ENCODE measurements around the gene RAB40C. TPM values are rescaled to one million over a fixed set of nuclear protein-coding genes. Genes with fewer than 3 reads are reported as not detected.

Gene RAB40C
- total and polyA plus RNA-seq, 2 experiments from 2014 or later = 30.2 to 32.7 TPM

GRCh38 chr16:549544-550263 is 40.2 kb upstream of the RAB40C start:
- no peaks in the 10 kb centered on the region for H3K4me1 ChIP-seq (ENCODE audit: insufficient read depth)
- H3K9me3 ChIP-seq (ENCODE audit: low read depth) = no peaks in the 10 kb centered on the region
- no peaks in the 10 kb centered on the region for H3K36me3 ChIP-seq (replicated peaks; ENCODE audit: insufficient read depth, low read depth)

DNA sequence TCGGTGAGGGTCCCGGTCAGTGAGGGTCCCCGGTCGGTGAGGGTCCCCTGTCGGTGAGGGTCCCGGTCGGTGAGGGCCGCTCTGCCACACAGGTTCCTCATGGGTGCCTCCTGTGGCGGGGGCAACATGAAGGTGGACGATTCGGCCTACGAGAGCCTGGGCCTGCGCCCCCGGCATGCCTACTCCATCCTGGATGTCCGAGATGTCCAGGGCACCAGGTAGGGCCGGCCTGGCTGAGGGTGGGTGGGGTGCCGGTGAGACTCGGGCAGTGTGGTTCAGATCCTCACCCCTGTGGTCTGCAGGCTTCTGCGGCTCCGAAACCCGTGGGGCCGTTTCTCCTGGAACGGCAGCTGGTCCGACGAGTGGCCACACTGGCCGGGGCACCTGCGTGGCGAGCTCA is 38.7 kb upstream of the RAB40C start:
- H3K36me3 ChIP-seq (replicated peaks; ENCODE audit: insufficient read depth, low read depth) = no peaks in the 10 kb centered on the region
- no peak overlapping the region for H3K4me2 ChIP-seq
- 100% methylated on average over 10 of the region's 28 CpGs for WGBS (ENCODE audit: low lambda C conversion rate, missing lambda C conversion rate)

More at GRCh38 chr16:549544-550263, 40.2 kb upstream of the RAB40C start:
- no peak for DNase-seq (ENCODE audit: low spot score)
- TF ChIP-seq EZH2phosphoT487 (IDR thresholded peaks at IDR 0.05; ENCODE audit: low read depth, severe bottlenecking, unreplicated experiment) = no peak
- TF ChIP-seq EZH2 (IDR thresholded peaks at IDR 0.05; ENCODE audit: borderline replicate concordance) = no peak
- TF ChIP-seq, protein P1, sequence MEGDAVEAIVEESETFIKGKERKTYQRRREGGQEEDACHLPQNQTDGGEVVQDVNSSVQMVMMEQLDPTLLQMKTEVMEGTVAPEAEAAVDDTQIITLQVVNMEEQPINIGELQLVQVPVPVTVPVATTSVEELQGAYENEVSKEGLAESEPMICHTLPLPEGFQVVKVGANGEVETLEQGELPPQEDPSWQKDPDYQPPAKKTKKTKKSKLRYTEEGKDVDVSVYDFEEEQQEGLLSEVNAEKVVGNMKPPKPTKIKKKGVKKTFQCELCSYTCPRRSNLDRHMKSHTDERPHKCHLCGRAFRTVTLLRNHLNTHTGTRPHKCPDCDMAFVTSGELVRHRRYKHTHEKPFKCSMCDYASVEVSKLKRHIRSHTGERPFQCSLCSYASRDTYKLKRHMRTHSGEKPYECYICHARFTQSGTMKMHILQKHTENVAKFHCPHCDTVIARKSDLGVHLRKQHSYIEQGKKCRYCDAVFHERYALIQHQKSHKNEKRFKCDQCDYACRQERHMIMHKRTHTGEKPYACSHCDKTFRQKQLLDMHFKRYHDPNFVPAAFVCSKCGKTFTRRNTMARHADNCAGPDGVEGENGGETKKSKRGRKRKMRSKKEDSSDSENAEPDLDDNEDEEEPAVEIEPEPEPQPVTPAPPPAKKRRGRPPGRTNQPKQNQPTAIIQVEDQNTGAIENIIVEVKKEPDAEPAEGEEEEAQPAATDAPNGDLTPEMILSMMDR (IDR thresholded peaks at IDR 0.05; ENCODE audit: poor library complexity) = no peak
- Histone ChIP-seq H4K20me1 (ENCODE audit: insufficient read depth, poor library complexity, severe bottlenecking) (peaks cover 5% of the 10 kb centered on the region), H3K27me3 (no peaks in the 10 kb centered on the region), H2AFZ (no peak overlapping the region), H3K79me2 (peaks cover 9% of the 10 kb centered on the region), H3K4me3 (no peak overlapping the region), H3K4me2 (no peak overlapping the region), H3K9me2 (replicated peaks; ENCODE audit: insufficient read depth) (no peaks in the 10 kb centered on the region), H3K27ac (no peak overlapping the region)
- 97% methylated on average over 36 of the region's 54 CpGs for WGBS (ENCODE audit: low lambda C conversion rate, missing lambda C conversion rate)

GRCh38 chr16:552171-552570 is 37.7 kb upstream of the RAB40C start:
- no peak overlapping the region for H3K4me2 ChIP-seq
- no peaks in the 10 kb centered on the region for H3K9me3 ChIP-seq (ENCODE audit: low read depth)
- no peaks in the 10 kb centered on the region for H3K79me2 ChIP-seq
- H4K20me1 ChIP-seq (ENCODE audit: insufficient read depth, poor library complexity, severe bottlenecking) = no peaks in the 10 kb centered on the region
- H3K27ac ChIP-seq = no peak overlapping the region
- H2AFZ ChIP-seq = no peak overlapping the region
- H3K4me1 ChIP-seq (ENCODE audit: insufficient read depth) = no peaks in the 10 kb centered on the region
- no peak for DNase-seq (ENCODE audit: low spot score)
- WGBS (ENCODE audit: low lambda C conversion rate, missing lambda C conversion rate) = 99% methylated on average over 27 of the region's 35 CpGs
- TF ChIP-seq, protein P1 (IDR thresholded peaks at IDR 0.05; ENCODE audit: poor library complexity) = no peak
- TF ChIP-seq EZH2phosphoT487 (IDR thresholded peaks at IDR 0.05; ENCODE audit: low read depth, severe bottlenecking, unreplicated experiment) (no peak), EZH2 (IDR thresholded peaks at IDR 0.05; ENCODE audit: borderline replicate concordance) (no peak)
- no peaks in the 10 kb centered on the region for H3K27me3 ChIP-seq
- no peak overlapping the region for H3K4me3 ChIP-seq
- H3K36me3 ChIP-seq (replicated peaks; ENCODE audit: insufficient read depth, low read depth) = no peaks in the 10 kb centered on the region
- no peaks in the 10 kb centered on the region for H3K9me2 ChIP-seq (replicated peaks; ENCODE audit: insufficient read depth)

More for the DNA sequence above, 38.7 kb upstream of the RAB40C start:
- TF ChIP-seq EZH2 (IDR thresholded peaks at IDR 0.05; ENCODE audit: borderline replicate concordance) (no peak), EZH2phosphoT487 (IDR thresholded peaks at IDR 0.05; ENCODE audit: low read depth, severe bottlenecking, unreplicated experiment) (no peak)
- TF ChIP-seq, protein P1 (IDR thresholded peaks at IDR 0.05; ENCODE audit: poor library complexity) = no peak
- no peak overlapping the region for H3K27ac ChIP-seq
- no peaks in the 10 kb centered on the region for H3K9me3 ChIP-seq (ENCODE audit: low read depth)
- H4K20me1 ChIP-seq (ENCODE audit: insufficient read depth, poor library complexity, severe bottlenecking) = no peaks in the 10 kb centered on the region
- DNase-seq (ENCODE audit: low spot score) = no peak
- no peaks in the 10 kb centered on the region for H3K9me2 ChIP-seq (replicated peaks; ENCODE audit: insufficient read depth)
- H3K4me3 ChIP-seq = no peak overlapping the region
- H2AFZ ChIP-seq = no peak overlapping the region
- no peaks in the 10 kb centered on the region for H3K79me2 ChIP-seq
- H3K4me1 ChIP-seq (ENCODE audit: insufficient read depth) = no peaks in the 10 kb centered on the region
- H3K27me3 ChIP-seq = no peaks in the 10 kb centered on the region

Measured in hepatocyte (in vitro differentiated cells).